HG02798 (cell line): ENCODE measurements around the gene DCK.
A peak's percentile ranks its signal among the peaks of the same experiment; 100 is the strongest.
"Not testable (repeated sequence)": the region's sequence is repeated elsewhere in the genome, so short reads cannot be mapped to it uniquely, and the experiment has no call there.

Experiments used
- ATAC-seq: cut with Tn5 transposase; IDR thresholded peaks from one replicate; pipeline ENCODE4 v1.9.1; 2021; ENCODE audit warnings: mild to moderate bottlenecking; ENCODE audit not compliant: unreplicated experiment, poor library complexity

Gene DCK

GRCh38 chr4:70997546-70997945, 4.1 kb downstream of the DCK start:
- ATAC-seq, result no peak

GRCh38 chr4:70999639-71000038, 6.2 kb downstream of the DCK start:
- ATAC-seq, result not testable (repeated sequence)

- not testable (repeated sequence) for ATAC-seq
These were observed 7.9 kb downstream of the DCK start for GRCh38 chr4:71001363-71001762.

GRCh38 chr4:71004281-71004851, 10.9 kb downstream of the DCK start:
- peak; percentile 37 for ATAC-seq

GRCh38 chr4:71005025-71005424, 11.6 kb downstream of the DCK start:
- not testable (repeated sequence) for ATAC-seq

- ATAC-seq, result peak; percentile 82
These were observed 12.9 kb downstream of the DCK start for GRCh38 chr4:71006203-71006907.

- ATAC-seq, result no peak
These were observed 14.7 kb downstream of the DCK start for GRCh38 chr4:71008196-71008595.

GRCh38 chr4:71009086-71009485, 15.6 kb downstream of the DCK start:
- ATAC-seq, result no peak

GRCh38 chr4:71009890-71010588, 16.6 kb downstream of the DCK start:
- peak; percentile 48 for ATAC-seq

GRCh38 chr4:71011451-71011850, 18.0 kb downstream of the DCK start:
- ATAC-seq, result no peak

GRCh38 chr4:71017391-71017790, 23.9 kb downstream of the DCK start:
- not testable (repeated sequence) for ATAC-seq

- no peak for ATAC-seq
These were observed 27.2 kb downstream of the DCK start for GRCh38 chr4:71020611-71021010.

GRCh38 chr4:71025654-71026053, 32.2 kb downstream of the DCK start:
- no peak for ATAC-seq

- ATAC-seq, result no peak
These were observed 32.6 kb downstream of the DCK start for GRCh38 chr4:71026086-71026485.

- no peak for ATAC-seq
These were observed 34.2 kb downstream of the DCK start for GRCh38 chr4:71027611-71028010.

- no peak for ATAC-seq
These were observed 36.1 kb downstream of the DCK start for GRCh38 chr4:71029504-71029903.

- not testable (repeated sequence) for ATAC-seq
These were observed 38.7 kb downstream of the DCK start for GRCh38 chr4:71032106-71032505.

- ATAC-seq, result no peak
These were observed 51.8 kb downstream of the DCK start for GRCh38 chr4:71045256-71045655.

GRCh38 chr4:71049395-71049794, 55.9 kb downstream of the DCK start:
- ATAC-seq, result no peak

GRCh38 chr4:71050809-71051208, 57.4 kb downstream of the DCK start:
- ATAC-seq, result no peak

GRCh38 chr4:71052034-71052433, 58.6 kb downstream of the DCK start:
- ATAC-seq, result no peak

GRCh38 chr4:71052716-71053115, 59.3 kb downstream of the DCK start:
- no peak for ATAC-seq
